GM19324 (cell line): ENCODE results near the gene PCLO.

Source experiments
- ATAC-seq: cut with Tn5 transposase; IDR thresholded peaks from one replicate; pipeline ENCODE4 v1.9.1; 2021; ENCODE audit warnings: mild to moderate bottlenecking, moderate library complexity; ENCODE audit not compliant: unreplicated experiment, low FRiP score

Gene PCLO

DNA sequence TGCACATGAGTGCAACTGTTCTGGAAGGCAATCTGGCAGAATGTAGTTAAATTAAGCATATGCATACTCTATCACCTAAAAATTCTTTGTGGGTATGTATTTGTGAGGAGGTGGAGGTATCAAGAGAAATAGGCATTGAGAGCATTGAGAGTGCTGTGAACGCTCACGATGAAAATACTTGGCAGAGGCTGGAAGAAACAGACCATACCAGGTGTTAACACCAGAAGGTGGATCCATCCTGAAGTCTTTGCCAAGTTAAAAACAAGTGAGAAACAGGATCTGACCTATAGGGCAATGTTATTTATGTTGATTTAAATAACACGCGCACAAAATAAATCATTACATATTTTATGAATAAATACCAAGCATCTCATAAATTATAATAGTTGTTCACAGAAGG lies 311.6 kb downstream of the PCLO start:
- ATAC-seq: no peak

DNA sequence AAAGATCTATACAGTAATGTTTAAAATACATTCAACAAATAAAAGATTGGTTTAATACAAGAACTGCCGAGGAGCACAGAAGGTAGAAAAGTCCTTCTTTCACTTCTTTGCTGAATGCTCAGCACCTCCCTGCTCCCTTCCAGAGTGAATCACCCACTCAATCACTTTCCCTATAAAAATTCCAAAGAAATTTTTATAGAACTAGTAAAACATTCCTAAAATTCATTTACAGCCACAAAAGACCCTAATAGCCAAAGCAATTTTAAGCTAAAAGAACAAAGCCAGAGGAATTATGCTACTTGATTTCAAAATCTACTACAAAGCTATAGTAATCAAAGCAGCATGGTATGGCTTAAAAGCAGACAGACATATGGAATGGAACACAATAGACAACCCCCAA lies 320.9 kb downstream of the PCLO start:
- ATAC-seq: no peak

DNA sequence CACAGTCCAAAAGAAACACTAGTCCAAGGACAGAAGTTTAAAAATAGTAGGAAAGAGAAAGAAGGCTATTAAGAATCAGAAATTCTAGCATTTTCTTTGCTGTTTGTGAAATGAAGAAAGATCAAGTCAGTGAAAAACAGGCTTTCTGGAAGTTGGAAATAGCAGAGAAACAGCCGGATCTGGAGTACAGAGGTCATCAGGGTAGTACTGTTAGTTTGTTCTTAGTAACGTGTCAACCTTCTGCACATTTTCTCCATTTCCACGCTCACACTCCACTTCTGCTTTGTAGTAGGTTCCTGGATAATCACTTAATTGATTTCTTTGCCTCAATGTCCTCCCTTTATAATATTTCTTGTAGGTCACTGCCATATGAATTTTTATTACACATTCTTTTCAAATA lies 322.6 kb downstream of the PCLO start:
- ATAC-seq: no peak

DNA sequence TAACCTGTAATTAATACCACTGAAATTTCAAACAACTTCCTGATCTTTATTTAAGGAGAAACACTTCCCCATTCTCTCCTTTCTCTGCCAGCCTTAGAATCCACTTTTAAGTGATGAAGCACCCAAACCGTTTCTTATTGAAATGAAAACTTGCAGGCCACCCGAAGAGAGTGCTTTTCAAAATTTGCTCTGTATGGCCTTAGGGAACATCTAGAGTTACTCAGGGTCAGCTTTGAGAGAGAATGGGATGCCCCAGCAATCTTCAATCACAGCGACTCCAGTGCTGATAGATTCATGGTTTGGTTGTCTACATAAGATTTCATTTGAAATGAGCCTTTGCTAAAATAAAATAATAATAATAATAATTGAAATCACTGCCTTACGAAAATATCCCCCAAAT lies 323.1 kb downstream of the PCLO start:
- no peak for ATAC-seq

DNA sequence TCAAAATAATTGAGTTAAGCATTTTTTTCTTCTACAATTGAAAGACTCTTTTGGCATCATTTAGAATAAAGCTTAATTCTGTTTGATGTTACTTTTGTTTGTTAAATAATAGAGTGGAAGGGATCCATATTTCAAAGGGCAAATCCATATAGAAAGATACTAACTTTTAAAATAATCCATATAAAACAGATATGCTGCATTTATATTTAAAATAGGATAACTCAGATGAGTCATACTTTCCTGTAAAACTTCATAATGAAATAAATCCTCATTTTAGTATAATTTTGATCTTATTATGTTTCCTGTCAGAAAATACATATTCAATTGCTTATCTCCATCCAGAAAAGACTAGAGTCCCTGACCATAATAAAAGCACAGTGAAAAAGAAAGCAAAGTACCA lies 323.6 kb downstream of the PCLO start:
- ATAC-seq: no peak

DNA sequence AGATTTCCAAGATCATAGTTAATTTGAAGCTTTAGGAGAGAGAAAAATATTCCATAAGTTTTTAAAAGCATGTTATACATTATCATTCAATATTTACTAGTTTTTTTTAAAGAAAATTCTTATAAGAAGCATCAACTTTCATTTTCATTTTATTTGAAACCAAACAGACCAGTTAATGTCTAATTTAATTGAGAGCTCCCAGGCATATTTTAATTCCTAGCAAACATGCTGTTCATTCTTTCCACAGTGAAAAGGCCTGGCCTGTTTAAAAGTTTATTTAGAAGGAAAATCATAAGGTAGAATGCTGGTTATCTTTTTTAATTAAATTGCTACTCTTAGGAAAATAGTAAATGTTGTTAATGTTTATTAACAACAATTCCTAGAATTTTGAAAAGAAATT lies 324.4 kb downstream of the PCLO start:
- no peak for ATAC-seq

DNA sequence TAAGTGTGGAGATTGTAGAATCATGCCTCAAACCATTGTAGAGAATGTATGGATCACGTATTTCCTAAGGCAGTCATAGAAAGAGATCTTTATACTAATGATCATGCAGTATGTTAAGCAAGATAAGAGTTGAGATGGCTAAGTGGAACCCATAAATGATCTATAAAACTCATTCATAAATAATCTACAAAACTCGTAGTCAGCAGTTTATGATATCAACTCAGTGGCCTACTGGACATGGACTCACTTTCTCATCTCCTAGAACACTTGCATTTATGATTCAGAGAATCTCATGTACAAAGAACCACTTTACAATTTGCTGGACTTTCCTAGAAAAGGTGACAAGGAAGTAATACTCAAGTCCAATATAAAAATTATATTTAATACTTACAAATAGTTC lies 339.6 kb downstream of the PCLO start:
- ATAC-seq: no peak

DNA sequence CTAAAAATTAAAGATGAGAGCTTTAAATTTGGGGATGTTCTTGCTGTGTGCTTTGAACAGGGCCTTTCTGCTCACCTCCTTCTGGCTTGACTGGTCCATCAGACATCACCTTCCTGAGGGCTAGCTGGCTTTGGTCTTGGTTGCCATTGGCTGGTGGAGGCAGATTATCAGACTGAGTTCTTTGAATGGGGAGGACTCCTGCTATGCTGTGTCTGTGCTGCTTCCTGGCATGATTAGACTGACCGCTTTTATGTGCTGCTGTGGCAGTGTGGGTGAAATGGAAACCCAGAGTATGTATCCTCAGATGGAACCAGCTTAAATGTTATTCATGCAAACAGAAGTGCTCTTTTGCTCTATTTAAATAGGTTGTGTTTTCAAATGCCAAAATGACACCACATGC lies 341.6 kb downstream of the PCLO start:
- ATAC-seq: no peak

DNA sequence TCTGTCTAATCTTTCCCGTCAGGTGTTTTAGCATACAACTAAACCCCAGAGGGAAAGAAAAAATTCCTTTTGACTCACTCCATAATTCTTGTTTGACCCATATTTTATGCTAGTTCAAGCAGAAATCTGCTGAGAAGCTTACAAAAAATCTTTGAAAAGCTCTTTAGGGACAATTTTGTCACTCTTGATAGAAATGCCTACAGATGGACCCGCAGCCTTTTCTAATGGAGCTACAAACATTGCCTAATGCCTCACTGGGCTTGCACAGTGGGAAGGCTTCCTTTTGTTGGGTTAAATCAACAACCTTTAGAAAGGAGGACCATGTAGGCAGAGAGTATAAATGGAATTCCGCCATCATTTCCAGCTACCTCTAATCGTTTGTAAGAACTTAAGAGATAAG lies 344.5 kb downstream of the PCLO start:
- no peak for ATAC-seq

DNA sequence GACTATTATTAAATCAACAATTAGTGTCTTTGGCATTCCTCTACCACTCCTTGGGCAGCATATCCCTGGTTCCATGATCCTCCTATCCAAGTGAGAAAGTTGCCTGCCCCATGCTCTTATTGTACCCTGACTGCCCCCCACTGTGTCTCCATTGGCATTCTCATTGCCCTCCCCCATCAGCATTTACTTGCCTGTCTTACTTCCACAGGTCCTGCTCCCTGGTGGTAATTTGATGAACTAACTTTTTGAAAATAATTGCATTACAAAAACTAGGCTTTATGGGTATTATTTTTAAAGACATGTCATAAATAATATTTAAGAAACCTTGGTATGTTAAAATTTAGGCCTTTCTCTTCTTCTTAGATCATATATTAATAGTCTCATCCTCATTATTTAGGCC lies 346.4 kb downstream of the PCLO start:
- ATAC-seq: no peak

DNA sequence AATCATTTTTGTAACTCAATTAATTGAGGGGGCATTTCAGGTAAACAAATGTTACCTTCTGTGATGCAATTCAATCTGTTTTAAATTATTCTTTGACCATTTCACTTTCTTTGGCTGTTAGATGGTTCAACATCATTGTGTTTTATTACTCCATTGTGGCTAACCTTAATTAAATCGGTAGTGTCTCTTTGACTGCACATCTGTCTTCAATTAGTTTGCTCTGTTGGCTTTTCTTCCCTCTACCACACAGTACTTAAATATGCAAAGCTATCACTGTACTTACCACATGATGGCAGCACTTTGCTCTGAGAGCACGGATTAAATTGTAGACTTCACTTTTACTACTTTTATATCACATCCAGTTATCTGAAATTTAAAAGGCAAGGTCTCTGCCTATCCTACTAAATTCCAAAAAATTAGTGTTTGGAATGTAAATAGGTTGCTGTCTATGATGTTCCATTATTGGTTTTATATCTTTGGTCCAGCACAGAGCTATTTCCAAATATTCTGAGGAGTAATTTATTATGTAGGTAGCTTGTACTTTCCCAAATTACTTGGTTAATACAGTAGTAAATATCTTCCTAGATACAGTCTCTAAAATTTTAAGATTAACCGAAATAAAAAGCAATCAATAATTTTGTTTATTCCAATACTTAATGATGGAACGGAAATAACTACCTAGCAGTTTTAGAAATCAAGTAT lies 352.0 kb downstream of the PCLO start:
- ATAC-seq: peak; percentile 76

DNA sequence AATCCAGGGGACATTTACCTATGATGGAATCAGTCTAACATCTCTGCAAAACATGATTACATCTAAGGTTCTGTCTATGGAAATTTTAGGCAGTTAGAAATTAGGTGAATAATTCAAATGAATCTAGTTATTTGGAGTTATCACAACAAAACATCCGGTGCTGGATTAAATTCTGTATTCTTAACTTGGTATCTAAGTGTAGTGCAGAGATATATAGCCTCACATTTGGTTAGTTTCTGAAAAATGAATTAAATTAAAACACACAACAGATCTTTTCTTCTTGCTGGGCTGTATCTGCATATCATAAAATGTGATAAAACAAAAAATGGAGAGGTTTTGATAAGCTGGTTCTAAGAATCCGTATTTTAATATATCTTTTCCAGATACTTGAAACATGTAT lies 354.1 kb downstream of the PCLO start:
- ATAC-seq: no peak

DNA sequence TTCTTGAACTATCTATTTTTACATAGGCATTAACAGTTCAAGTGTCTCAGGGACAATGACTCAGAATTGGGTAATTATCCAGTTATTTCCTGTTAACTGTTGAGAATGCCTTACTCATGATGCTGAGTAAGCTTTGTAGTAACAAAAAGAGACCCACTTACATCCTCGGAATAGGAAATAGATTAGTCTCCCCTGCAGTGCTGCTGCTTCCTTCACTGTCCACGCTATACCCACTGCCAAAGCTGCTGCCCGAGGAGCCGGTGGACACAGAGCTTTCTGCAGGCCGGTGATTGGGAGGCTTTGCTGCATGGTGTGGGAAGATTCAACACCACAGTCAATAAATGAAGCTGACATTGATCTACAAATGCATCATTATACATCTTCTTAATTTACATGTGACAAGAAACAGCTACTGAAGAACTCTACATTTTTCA lies 357.1 kb downstream of the PCLO start:
- no peak for ATAC-seq

DNA sequence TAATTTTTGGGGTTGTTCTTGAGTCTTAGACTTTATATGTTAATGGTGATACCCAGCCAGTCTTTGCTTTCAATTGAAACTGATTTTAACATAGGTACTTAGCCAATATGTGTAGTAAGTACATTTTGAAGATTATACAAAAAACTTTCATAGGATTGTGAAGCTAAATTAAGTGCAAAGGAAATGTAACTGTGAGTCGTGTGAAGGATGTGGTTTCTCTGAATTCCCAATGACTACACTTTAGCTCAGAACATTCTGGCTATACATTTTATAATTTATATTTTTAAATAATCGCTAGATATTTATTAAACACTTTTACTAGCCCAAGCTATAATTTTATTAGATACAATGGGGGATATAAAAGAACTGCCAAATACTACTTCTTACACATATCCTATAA lies 359.3 kb downstream of the PCLO start:
- no peak for ATAC-seq

DNA sequence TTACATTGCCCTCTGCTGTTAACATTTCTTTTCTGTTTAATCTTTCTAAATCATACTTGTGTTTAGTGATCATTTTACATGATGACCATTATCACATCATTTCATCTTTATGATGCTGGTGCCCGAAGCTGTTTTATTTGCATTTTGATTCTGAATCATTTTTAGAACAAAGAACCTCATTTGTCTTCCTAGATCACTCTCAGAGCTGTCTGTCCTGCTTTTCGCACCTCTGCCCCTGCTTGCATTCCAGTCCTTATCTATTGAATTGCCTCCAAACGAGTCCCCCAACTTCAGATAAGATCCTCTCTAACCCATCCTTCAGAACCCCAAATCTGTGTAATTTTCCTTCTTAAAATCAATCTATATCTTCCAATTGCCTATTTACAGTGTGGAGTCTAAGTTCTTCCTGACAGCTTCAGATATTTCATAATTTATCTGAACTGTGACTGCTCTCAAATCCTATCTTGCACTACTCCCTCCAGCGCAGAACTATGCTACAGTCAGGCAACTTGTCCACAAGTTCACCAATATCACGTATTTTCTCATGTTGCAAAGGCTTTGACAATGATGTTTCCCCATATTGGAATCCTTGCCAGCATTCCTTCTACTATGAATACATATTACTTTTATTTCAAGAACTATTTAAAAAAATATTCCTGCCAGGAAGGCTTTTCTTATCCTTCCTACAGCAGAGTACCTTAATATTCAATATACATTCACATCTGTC lies 372.6 kb downstream of the PCLO start:
- ATAC-seq: no peak

DNA sequence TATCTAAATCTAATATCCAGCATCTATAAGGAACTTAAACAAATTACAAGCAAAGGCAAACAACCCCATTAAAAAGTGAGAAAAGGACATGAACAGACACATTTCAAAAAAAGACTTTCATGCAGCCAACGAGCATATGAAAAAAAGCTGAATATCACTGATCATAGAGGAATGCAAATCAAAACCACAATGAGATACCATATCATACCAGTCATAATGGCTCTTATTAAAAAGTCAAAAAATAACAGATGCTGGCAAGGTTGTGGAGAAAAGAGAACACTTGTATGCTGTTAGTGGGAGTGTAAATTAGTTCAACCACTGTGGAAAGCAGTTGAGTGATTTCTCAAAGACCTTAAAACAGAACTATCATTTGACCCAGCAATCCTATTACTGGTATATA lies 384.7 kb downstream of the PCLO start:
- ATAC-seq: no peak

DNA sequence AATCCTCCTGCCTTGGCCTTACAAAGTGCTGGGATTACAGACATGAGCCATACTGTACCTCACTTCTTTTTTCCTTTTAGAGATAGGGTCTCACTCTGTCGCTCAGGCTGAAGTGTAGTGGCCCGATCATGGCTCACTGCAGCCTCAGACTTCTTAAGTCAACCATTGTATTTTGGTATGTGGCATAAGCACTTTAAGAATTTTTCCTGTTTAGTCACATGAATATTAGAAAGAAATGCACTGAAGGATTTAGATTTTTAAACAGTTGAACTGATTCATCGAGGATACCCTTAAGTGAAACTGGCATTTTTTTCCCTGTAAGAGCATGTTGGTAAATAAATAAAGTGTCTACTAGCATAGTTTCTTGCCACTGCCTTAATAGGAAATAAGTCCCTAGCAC lies 399.8 kb downstream of the PCLO start:
- ATAC-seq: no peak

DNA sequence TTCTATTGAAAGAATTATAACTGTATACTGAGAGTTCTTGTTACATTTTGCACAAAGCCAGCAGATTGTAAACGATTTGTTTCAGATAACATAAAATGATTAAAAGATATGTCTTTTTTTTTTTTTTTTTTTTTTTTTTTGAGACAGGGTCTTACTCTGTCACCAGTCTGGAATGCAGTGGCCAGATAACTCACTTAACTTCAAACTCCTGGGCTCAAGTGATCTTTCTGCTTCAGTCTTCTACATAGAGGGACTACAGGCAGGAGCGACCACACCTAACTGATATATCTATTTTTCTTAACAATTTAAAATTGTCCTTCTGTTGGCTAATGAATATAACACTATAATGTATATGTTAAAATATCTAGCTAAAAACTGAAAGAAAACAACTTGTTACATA lies 401.9 kb downstream of the PCLO start:
- ATAC-seq: no peak

DNA sequence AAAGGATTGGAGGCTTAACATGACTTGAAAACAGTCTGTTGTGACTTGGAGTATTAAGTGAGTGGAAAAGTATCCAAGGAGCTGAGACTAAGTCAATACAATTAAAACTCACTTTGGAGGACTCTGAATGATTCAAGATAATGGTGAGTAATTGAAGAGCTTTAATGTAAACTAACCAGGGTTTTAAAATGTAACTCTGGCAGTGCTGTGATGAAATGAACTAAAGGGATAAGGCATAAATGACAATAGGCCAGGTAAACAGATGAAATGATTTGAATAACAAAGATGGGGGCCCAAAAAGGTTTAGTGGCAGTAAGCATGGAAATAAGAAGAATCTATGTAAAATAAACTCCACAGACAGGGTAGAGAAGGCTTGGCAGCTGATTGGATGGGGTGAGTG lies 402.6 kb downstream of the PCLO start:
- ATAC-seq: no peak

DNA sequence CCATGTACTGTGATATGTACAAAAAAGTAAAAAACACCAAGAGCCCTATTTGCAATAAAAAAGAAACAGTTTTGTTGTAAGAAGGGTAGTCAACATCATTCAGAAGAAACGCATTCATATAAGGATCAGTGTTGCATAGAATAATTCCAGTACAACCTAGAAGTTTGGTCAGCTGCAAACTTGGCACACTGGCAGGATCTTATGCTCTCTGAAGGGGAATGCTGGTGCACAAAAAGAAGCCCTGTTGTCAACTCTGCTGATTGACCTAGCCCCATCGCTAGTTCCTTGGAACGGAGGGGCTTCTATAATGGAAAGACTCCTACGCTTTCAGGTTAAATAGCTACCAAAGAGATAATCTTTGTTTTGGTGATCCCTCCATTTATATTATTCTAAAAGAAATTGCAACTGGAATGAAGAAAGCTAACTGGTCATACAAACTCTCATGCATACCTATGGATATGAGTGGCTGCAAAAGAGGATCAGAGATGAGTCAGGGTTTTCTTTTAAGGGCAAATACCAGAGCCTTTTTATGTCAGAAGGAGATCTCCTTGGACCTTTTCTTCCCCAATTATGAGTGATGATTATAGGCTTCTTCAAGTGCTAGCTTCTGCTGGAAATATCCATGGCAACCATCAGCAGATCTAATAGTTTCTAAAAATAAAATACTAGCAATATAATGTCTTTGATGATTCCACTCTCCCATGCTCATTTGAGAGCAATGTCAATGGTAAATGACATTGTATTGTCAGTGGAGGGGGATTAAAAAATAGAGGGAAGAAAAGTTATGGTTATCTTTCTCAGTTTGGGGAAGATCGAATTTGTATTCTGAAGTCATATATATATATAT lies 406.8 kb downstream of the PCLO start:
- no peak for ATAC-seq

DNA sequence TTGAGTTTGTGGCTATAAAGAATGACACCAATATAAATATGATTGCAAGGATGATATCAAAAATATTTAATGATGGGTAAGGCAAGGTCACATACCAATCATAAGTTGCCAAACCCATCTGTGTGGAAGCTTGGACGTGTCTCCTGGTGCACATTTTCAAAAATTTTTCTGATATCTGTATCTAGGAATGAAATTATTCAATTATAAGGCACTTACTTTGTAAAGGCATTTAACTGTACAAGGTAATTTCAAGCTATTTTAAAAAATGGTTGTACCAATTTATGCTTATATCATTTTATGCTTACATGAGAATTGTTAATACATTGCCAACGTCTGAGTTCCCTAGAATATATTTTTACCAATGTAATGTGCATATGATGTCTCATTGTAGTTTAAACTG lies 412.7 kb downstream of the PCLO start:
- ATAC-seq: no peak

DNA sequence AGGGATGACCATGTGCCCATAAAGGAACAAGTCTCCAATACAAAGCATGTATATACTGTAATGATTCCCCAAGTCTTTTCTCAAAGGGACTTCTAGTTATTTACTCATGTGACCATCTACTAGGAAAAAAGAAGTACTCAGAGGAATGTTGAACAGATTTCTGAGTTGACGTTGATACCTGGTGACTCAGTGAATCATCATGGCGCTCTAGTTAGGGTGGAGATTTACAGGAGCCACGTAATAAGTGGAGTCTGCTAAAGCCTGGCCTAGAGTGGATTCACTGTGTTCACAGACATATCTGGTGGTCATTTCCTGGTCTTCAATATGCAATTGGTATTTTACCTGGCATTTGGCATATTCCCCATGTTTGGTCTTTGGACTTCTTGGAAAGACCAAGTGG lies 416.9 kb downstream of the PCLO start:
- no peak for ATAC-seq
